GM12878 (cell line): ENCODE data around the gene RNF167. TPM values are rescaled to one million over a fixed set of nuclear protein-coding genes. Genes with fewer than 3 reads are reported as not detected.

Source experiments
- ATAC-seq: fragments of 200-7000 bp; cut with Tn5 transposase; 3 replicates; pipeline ENCODE4 v1.9.1; 2020; ENCODE audit warnings: mild to moderate bottlenecking, moderate library complexity
- BruUV-seq: library from RNA; stranded (reverse); fragments of 400-500 nt; replicated peaks from 2 replicates; lab custom pipeline; 2021; lab: Mats Ljungman, UMichigan
- CTCF ChIA-PET: fragments of 300-600 bp; sonication (Branson Sonifier 250); formaldehyde crosslinking; extraction: SDS; loops from one replicate; lab custom pipeline; 2021; ENCODE audit warnings: inconsistent platforms; lab: Yijun Ruan, JAX
- POLR2A ChIA-PET: fragments of 350-600 bp; formaldehyde crosslinking; extraction: SDS; loops from one replicate; lab custom pipeline; 2021; ENCODE audit warnings: inconsistent platforms; lab: Charles Lee
- RAD21 ChIA-PET: fragments of 300-600 bp; sonication (Branson Sonifier 250); formaldehyde crosslinking; loops from one replicate; lab custom pipeline; 2023; ENCODE audit warnings: antibody characterized with exemption; ENCODE audit not compliant: unreplicated experiment; lab: Charles Lee
- SMC1A ChIA-PET: fragments of 300-600 bp; sonication (Branson Sonifier 250); formaldehyde crosslinking; loops from one replicate; lab custom pipeline; 2023; ENCODE audit not compliant: unreplicated experiment, uncharacterized antibody; lab: Charles Lee
- DNase-seq: peaks from one replicate; pipeline ENCODE4 v3.0.0-alpha.2; 2011; ENCODE audit warnings: low read depth, low spot score
- FAIRE-seq: peaks from 3 replicates; lab custom pipeline; 2011; peaks lifted over from hg19 to GRCh38; lab: Jason Lieb, UNC
- H2AFZ ChIP-seq: 2 replicates; pipeline ENCODE4 v1.6.0; 2011; ENCODE audit warnings: low read depth, low read length, control low read depth; ENCODE audit not compliant: control insufficient read depth
- H3K27ac ChIP-seq: 2 replicates; pipeline ENCODE4 v1.5.1; 2011; ENCODE audit warnings: control low read depth; ENCODE audit not compliant: control insufficient read depth, insufficient read depth
- H3K27me3 ChIP-seq, 2 experiments: replicated peaks in 1 of 2; 2 replicates each; pipeline versions ENCODE4 v1.6.0 to v1.6.1; 2011; ENCODE audit warnings: low read length in 1 of 2; ENCODE audit not compliant: control insufficient read depth in 2 of 2, insufficient read depth in 2 of 2
- H3K36me3 ChIP-seq, 2 experiments: 2 replicates each; pipeline ENCODE4 v1.5.1; 2011; ENCODE audit warnings: low read length in 1 of 2; ENCODE audit not compliant: control insufficient read depth in 2 of 2, insufficient read depth in 2 of 2
- H3K4me1 ChIP-seq: 2 replicates; pipeline ENCODE4 v1.6.1; 2011; ENCODE audit warnings: mild to moderate bottlenecking, low read length, moderate library complexity, mixed read lengths; ENCODE audit not compliant: control insufficient read depth, insufficient read depth
- H3K4me2 ChIP-seq: 2 replicates; pipeline ENCODE4 v1.6.0; 2011; ENCODE audit warnings: control low read depth; ENCODE audit not compliant: control insufficient read depth, insufficient read depth
- H3K4me3 ChIP-seq: fragments of 200-600 bp; sonication (generic); 2 replicates; pipeline ENCODE4 v1.5.1; 2016
- H3K79me2 ChIP-seq: 2 replicates; pipeline ENCODE4 v1.6.0; 2011; ENCODE audit warnings: low read length; ENCODE audit not compliant: control insufficient read depth, insufficient read depth
- H3K9ac ChIP-seq: 2 replicates; pipeline ENCODE4 v1.8.0; 2011; ENCODE audit warnings: low read length, control low read depth, mixed read lengths; ENCODE audit not compliant: control insufficient read depth, insufficient read depth
- H3K9me3 ChIP-seq: replicated peaks from 3 replicates; pipeline ENCODE4 v1.5.1; 2011; ENCODE audit warnings: mild to moderate bottlenecking, low read length; ENCODE audit not compliant: control insufficient read depth, insufficient read depth
- H4K20me1 ChIP-seq: 2 replicates; pipeline ENCODE4 v1.6.0; 2011; ENCODE audit not compliant: control insufficient read depth, insufficient read depth
- BCL11A ChIP-seq: IDR thresholded peaks from 2 replicates; pipeline ENCODE4 v1.6.1; 2011; ENCODE audit warnings: low read depth, low read length
- BHLHE40 ChIP-seq, 2 experiments: fragments of 450-650 bp in 1 of 2; IDR thresholded peaks; 2 replicates each; pipeline ENCODE4 v1.6.1; 2011 to 2017; ENCODE audit warnings: low read depth in 2 of 2, borderline replicate concordance in 1 of 2, improper control_type of control experiment in 1 of 2, low read length in 1 of 2, mild to moderate bottlenecking in 1 of 2
- E2F8 ChIP-seq: fragments of 450-650 bp; IDR thresholded peaks from 2 replicates; pipeline ENCODE4 v1.6.1; 2018; ENCODE audit warnings: mild to moderate bottlenecking, low read depth, moderate library complexity; ENCODE audit not compliant: partially characterized antibody
- ELK1 ChIP-seq: IDR thresholded peaks from 2 replicates; pipeline ENCODE4 v1.6.1; 2012; ENCODE audit warnings: low read depth, low read length, improper control_type of control experiment
- GATAD2B ChIP-seq: fragments of 450-650 bp; conservative IDR thresholded peaks from 2 replicates; pipeline ENCODE4 v1.6.1; 2017; ENCODE audit warnings: low read depth, mild to moderate bottlenecking, moderate library complexity
- JUNB ChIP-seq: IDR thresholded peaks from 2 replicates; pipeline ENCODE4 v1.6.1; 2016; ENCODE audit warnings: antibody characterized with exemption, mild to moderate bottlenecking
- LARP7 ChIP-seq: fragments of 450-650 bp; IDR thresholded peaks from 2 replicates; pipeline ENCODE4 v1.6.1; 2017; ENCODE audit warnings: mild to moderate bottlenecking
- NBN ChIP-seq: fragments of 450-650 bp; IDR thresholded peaks from 2 replicates; pipeline ENCODE4 v1.6.1; 2016
- SMAD1 ChIP-seq: fragments of 450-650 bp; IDR thresholded peaks from 2 replicates; pipeline ENCODE4 v1.6.1; 2018; ENCODE audit warnings: mild to moderate bottlenecking, low read depth; ENCODE audit not compliant: partially characterized antibody
- SMARCA5 ChIP-seq: fragments of 450-650 bp; IDR thresholded peaks from 2 replicates; pipeline ENCODE4 v1.6.1; 2017; ENCODE audit warnings: mild to moderate bottlenecking
- TARDBP ChIP-seq: IDR thresholded peaks from 2 replicates; pipeline ENCODE4 v1.6.1; 2016; ENCODE audit warnings: borderline replicate concordance
- ZBTB40 ChIP-seq: fragments of 450-650 bp; IDR thresholded peaks from 2 replicates; pipeline ENCODE4 v1.6.1; 2016; ENCODE audit warnings: mild to moderate bottlenecking, moderate library complexity, borderline replicate concordance
- WGBS: methylation state at CpG from one replicate; pipeline ENCODE4 v1.1.6; 2016; ENCODE audit warnings: low lambda C conversion rate; ENCODE audit not compliant: insufficient replicate concordance, insufficient coverage; ENCODE audit errors: missing lambda C conversion rate; 5-methylcytosine and 5-hydroxymethylcytosine counted together
- in situ Hi-C: fragments of 300-500 bp; cut with MboI; formaldehyde crosslinking; loops from 9 replicates; pipeline ENCODE4 v1.14.3; 2018; ENCODE audit warnings: mixed read lengths
- intact Hi-C: fragments of 100-400 bp; cut with micrococcal nuclease; formaldehyde crosslinking; loops from one replicate; pipeline ENCODE4 v1.14.2; 2022; ENCODE audit not compliant: unreplicated experiment
- polyA plus RNA-seq, 11 experiments: library from polyadenylated mRNA; depleted of rRNA in 4 of 11; unstranded in 6 of 11; stranded (reverse) in 5 of 11; fragments of >200 nt; fragmentation: Nextera tagmentation in 4 of 11; fragmentation: Illumina TruSeq in 1 of 11; extraction: Ambion mirVana in 4 of 11; extraction: Trizol in 1 of 11; gene quantifications; 1 replicate in 1 of 11; 2 replicates in 10 of 11; pipeline versions ENCODE4 v1.2.1 to v1.2.3, GENCODE V29; 2011 to 2016; ENCODE audit warnings: inconsistent platforms in 2 of 11, missing spikeins in 2 of 11, low read depth in 1 of 11
- total RNA-seq, 4 experiments: library from RNA; depleted of rRNA in 3 of 4; stranded (reverse); fragments of >200 nt in 3 of 4; fragmentation: Illumina TruSeq in 1 of 4; extraction: Trizol in 1 of 4; gene quantifications; 2 replicates each; pipeline versions ENCODE4 v1.2.1 to v1.2.3, GENCODE V29; 2013 to 2021

RNF167 gene
- total and polyA plus RNA-seq, 10 of the 15 experiments (the other 5 are each of a cell fraction or from before 2014, with no cell fraction given) = 33.6 to 147 (median 57.6) TPM

GRCh38 chr17:4940555-4941318, 669 bp downstream of the RNF167 start:
- DNase-seq (no peak), ATAC-seq (no peak), FAIRE-seq (peak; percentile 18)
- ChIA-PET SMC1A (interaction anchor here (0.9 to 4.5 kb wide), 9 partner anchors 12 to 316 kb away, joined by 3 to 38 read pairs (median 4); partner anchors contain the start of genes CAMTA2, CHRNE, ENO3 and SPAG7), RAD21 (interaction anchor here (0.8 to 2.8 kb wide), 11 partner anchors 8 to 385 kb away, joined by 3 to 31 read pairs (median 6); partner anchors contain the start of genes ARRB2, CHRNE, ENO3 and INCA1), POLR2A (interaction anchor here (1.0 to 17.5 kb wide), 9 partner anchors 8 to 56 kb away, joined by 3 to 272 read pairs (median 8); partner anchors contain the start of genes CAMTA2, ENO3, INCA1 and KIF1C), CTCF (interaction anchor here (1.1 to 3.5 kb wide), 4 partner anchors 13 to 31 kb away, joined by 4 to 28 read pairs (median 11); partner anchors contain the start of gene SPAG7)
- H3K36me3 ChIP-seq = peaks cover 14 to 28% of the 10 kb centered on the region in 2 experiments
- H3K27me3 ChIP-seq = no peaks in the 10 kb centered on the region
- H3K9ac ChIP-seq = peak overlapping the region; percentile 98
- peaks cover 75% of the 10 kb centered on the region for H3K79me2 ChIP-seq
- under 1% methylated on average over 29 of the region's 29 CpGs for WGBS
- peak overlapping the region; percentile 45 for H2AFZ ChIP-seq
- in situ Hi-C loops = no loop called here
- peak overlapping the region; percentile 85 for H3K4me3 ChIP-seq
- peak overlapping the region; percentile 97 for H3K27ac ChIP-seq
- intact Hi-C loops = loop anchor here (5.0 kb wide), 1 partner anchor 297 kb away; no protein-coding TSS in a partner anchor
- no peaks in the 10 kb centered on the region; the same call in 1 of the 2 replicates for H4K20me1 ChIP-seq
- BruUV-seq = TSS peak; percentile 78
- peak overlapping the region; percentile 55 for H3K4me2 ChIP-seq
- no peaks in the 10 kb centered on the region for H3K9me3 ChIP-seq
- peaks cover 46% of the 10 kb centered on the region for H3K4me1 ChIP-seq
- TF ChIP-seq GATAD2B (peak; percentile 31; the same call in 1 of the 2 replicates), JUNB (no peak), ELK1 (no peak), BCL11A (no peak), SMARCA5 (no peak; the same call in 1 of the 2 replicates), BHLHE40 (IDR thresholded peaks at IDR 0.05; ENCODE audit: borderline replicate concordance in 1 of 2, low read depth in 2 of 2, low read length in 1 of 2) (no peak), TARDBP (no peak), SMAD1 (no peak), ZBTB40 (peak; percentile 34; the same call in 1 of the 2 replicates), E2F8 (no peak), NBN (peak; percentile 5; the same call in 1 of the 2 replicates), LARP7 (peak; percentile 38; the same call in 1 of the 2 replicates)
